Measurements from ENCODE around the gene POC1B. TPM values are rescaled to one million over a fixed set of nuclear protein-coding genes. Genes with fewer than 3 reads are reported as not detected.
A peak's percentile ranks its signal among the peaks of the same experiment; 100 is the strongest.

Gene POC1B
- polyA plus RNA-seq (2012; ENCODE audit: low read depth, missing spikeins): 6.2 TPM

DNA sequence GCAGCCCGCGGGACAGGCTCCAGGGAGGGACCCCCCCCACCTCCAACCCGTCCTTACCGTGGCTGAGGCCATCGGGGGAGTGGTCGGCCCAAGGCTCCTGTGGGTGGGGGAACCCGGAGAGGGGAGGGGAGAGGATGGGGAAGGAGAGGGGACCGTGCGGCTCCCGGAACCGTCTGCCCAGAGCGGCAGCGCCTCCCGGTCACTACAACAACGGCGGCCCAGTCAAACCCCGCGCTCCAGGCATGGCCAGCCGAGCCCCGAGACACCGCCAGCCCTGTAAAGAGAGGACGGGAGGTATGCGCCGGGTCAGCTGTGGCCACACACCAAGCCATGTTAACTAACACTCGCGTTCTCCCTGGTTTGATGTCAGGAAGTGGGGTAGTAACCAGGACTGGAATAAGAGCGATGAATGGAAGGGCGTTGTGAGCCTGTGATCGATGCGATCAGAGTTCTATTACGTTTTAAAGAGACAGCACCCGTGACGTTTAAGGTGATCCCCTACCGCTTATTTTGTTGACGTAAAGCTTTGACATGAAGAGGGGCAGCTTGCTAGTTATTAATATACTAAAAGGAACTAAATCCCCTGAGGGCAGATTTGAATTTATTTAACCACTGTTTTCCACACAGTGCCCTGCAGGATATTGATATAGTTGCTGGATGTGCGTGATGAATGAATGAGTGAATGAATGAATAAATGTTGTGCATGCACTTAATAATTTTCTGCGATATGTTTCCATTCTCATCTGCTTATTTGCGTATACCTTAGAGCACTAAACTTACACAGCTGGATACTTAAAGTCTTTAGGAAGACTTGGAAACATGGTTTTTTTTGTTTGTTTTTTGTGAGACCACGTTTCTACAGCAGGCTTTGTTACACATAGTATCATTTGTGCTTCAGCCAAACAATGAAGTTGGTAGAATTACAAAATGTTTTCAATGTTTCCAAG lies at the start of gene POC1B:
TSS of gene POC1B (minus strand) at position 224 of the 947 bp plus-strand sequence. CDS start at position 72, 152 bp downstream.
- TF ChIP-seq POLR2AphosphoS5 (IDR thresholded peaks at IDR 0.05; ENCODE audit: low read depth, low read length): no peak
- peak; percentile 39 for TF ChIP-seq POU2F2 (IDR thresholded peaks at IDR 0.05; ENCODE audit: low read depth, low read length)
- FAIRE-seq (peak; percentile 94), DNase-seq (ENCODE audit: insufficient read length, low spot score) (peak; percentile 67)

DNA sequence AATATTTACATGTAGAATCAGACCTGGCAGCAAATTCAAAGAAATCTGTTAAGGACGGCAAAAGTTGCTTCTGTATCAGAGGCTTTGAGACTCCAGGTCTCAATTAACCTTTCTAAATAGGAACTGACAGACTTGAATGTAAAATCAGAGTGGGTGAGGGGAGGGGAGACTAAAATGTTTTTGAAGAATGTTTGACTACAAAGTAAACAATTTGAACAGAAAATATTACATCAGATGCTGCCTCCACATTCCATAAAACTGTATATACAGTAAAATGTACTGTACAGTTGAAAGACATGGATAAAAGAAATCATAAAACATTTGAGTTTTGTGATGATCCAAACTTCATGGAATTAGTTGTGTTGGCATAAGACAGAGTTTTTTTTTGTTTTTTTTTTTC lies 49.5 kb upstream of the POC1B start:
- DNase-seq (ENCODE audit: insufficient read length, low spot score): no peak
- FAIRE-seq: no peak
- TF ChIP-seq PAX5 (IDR thresholded peaks at IDR 0.05; ENCODE audit: insufficient read depth, low read length, severe bottlenecking) (no peak), POLR2A (IDR thresholded peaks at IDR 0.05; ENCODE audit: low read depth, low read length) (no peak), SPI1 (IDR thresholded peaks at IDR 0.05; ENCODE audit: low read depth, low read length) (no peak), POU2F2 (IDR thresholded peaks at IDR 0.05; ENCODE audit: low read depth, low read length) (no peak), POLR2AphosphoS5 (IDR thresholded peaks at IDR 0.05; ENCODE audit: low read depth, low read length) (no peak), TAF1 (IDR thresholded peaks at IDR 0.05; ENCODE audit: low read depth, low read length) (no peak)

- no peak for FAIRE-seq
- TF ChIP-seq SPI1 (IDR thresholded peaks at IDR 0.05; ENCODE audit: low read depth, low read length) (peak; percentile 89), POU2F2 (IDR thresholded peaks at IDR 0.05; ENCODE audit: low read depth, low read length) (no peak)
- no peak for DNase-seq (ENCODE audit: insufficient read length, low spot score)
Observed at GRCh38 chr12:89574736-89575208, 48.9 kb upstream of the POC1B start.

DNA sequence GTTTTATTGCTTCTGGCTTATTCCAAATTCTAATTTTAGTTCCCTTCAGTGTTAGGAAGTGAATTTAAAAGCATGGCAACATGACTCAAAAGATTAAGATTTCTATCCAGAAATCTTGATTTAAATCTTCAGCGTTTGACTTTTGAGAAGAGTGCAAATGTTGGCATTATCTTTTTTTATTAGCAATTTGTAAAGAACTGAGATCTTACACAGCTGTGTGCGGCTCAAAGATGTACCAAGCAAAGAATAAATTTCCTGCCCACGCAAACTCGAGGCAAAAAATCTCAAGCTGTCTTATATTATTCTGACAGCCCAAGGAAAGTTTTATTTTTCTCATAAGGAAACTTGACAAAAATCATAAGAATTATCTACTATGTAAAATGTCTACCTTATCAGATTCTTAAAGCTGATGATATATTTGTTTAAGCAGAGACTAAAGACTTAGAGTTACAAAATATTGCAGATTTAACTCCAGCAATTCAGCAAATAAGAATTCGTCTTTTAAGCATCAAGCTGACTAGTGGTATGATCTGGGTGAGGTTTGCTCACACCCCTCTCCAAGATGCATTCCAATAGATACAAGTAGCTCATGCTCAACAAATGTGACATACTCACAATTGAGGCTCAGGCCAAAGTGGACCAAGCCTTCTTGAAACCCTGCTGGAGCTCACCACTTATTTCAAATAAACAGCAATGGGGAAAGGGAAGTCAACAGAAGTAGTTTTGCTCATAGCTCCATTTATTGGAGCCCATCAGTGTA lies 47.4 kb upstream of the POC1B start:
- no peak for DNase-seq (ENCODE audit: insufficient read length, low spot score)
- no peak for TF ChIP-seq POLR2AphosphoS5 (IDR thresholded peaks at IDR 0.05; ENCODE audit: low read depth, low read length)
- no peak for TF ChIP-seq POU2F2 (IDR thresholded peaks at IDR 0.05; ENCODE audit: low read depth, low read length)
- TF ChIP-seq POLR2A (IDR thresholded peaks at IDR 0.05; ENCODE audit: low read depth, low read length): no peak
- TF ChIP-seq TAF1 (IDR thresholded peaks at IDR 0.05; ENCODE audit: low read depth, low read length): no peak
- TF ChIP-seq SPI1 (IDR thresholded peaks at IDR 0.05; ENCODE audit: low read depth, low read length): no peak
- no peak for TF ChIP-seq PAX5 (IDR thresholded peaks at IDR 0.05; ENCODE audit: insufficient read depth, low read length, severe bottlenecking)
- no peak for FAIRE-seq

DNA sequence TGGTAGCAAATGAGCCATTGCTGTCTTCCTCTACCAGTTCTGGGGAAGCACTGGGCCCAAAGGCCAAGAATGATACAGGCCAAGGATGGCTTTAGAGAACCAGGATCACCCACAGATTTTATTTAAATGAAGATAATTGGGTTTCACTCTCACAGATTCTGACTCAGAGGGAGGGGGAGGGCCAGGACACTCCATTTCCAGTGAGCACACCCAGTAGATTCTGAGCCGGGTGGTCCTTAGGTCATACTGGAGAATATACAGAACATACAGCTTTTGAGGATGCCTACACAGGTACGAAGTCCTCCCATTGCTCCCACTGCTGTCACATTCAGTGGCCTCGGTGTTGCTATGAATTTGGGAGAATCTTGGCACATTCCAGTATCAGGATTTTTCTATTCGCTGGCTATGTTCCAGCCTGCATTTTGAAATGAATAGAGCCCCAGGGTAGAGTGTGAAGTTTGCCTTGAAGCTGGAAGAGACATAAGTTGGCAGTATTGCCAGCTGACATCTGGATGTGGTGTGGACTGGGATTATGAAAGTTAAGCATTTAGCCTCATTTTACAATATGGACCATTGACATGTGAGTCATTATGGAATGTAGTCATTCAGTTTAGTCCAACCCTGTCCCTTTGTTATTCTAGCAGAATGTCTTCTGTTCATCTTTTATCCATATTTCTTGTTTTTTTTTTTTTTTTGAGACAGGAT lies 45.8 kb upstream of the POC1B start:
- DNase-seq (ENCODE audit: insufficient read length, low spot score) (no peak), FAIRE-seq (no peak)
- no peak for TF ChIP-seq POU2F2 (IDR thresholded peaks at IDR 0.05; ENCODE audit: low read depth, low read length)
- no peak for TF ChIP-seq POLR2AphosphoS5 (IDR thresholded peaks at IDR 0.05; ENCODE audit: low read depth, low read length)
- TF ChIP-seq SPI1 (IDR thresholded peaks at IDR 0.05; ENCODE audit: low read depth, low read length): no peak
- no peak for TF ChIP-seq PAX5 (IDR thresholded peaks at IDR 0.05; ENCODE audit: insufficient read depth, low read length, severe bottlenecking)
- no peak for TF ChIP-seq POLR2A (IDR thresholded peaks at IDR 0.05; ENCODE audit: low read depth, low read length)
- TF ChIP-seq TAF1 (IDR thresholded peaks at IDR 0.05; ENCODE audit: low read depth, low read length): no peak

DNA sequence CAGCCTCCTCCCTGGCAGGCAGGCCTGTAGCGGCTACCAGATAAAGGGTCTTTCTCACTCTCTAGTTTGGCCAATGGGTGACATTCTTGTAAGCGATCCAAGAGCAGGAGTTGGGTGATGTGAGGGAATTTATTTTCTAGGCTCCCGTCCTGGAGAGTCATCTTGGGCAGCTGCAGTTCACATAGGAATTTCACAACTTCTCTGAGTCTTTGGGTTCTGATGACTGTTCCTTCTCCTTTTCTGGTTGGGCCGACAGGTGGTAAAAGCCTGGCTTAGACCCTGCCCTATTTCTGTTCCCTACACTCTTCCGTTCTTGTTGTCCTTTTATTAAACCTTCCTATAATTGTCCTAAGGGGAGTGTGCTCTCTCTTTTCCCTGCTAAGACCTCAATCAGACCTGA lies 42.6 kb upstream of the POC1B start:
- TF ChIP-seq SPI1 (IDR thresholded peaks at IDR 0.05; ENCODE audit: low read depth, low read length) (no peak), PAX5 (IDR thresholded peaks at IDR 0.05; ENCODE audit: insufficient read depth, low read length, severe bottlenecking) (no peak), POLR2A (IDR thresholded peaks at IDR 0.05; ENCODE audit: low read depth, low read length) (no peak), POLR2AphosphoS5 (IDR thresholded peaks at IDR 0.05; ENCODE audit: low read depth, low read length) (no peak), TAF1 (IDR thresholded peaks at IDR 0.05; ENCODE audit: low read depth, low read length) (no peak), POU2F2 (IDR thresholded peaks at IDR 0.05; ENCODE audit: low read depth, low read length) (no peak)
- FAIRE-seq (no peak), DNase-seq (ENCODE audit: insufficient read length, low spot score) (no peak)

DNA sequence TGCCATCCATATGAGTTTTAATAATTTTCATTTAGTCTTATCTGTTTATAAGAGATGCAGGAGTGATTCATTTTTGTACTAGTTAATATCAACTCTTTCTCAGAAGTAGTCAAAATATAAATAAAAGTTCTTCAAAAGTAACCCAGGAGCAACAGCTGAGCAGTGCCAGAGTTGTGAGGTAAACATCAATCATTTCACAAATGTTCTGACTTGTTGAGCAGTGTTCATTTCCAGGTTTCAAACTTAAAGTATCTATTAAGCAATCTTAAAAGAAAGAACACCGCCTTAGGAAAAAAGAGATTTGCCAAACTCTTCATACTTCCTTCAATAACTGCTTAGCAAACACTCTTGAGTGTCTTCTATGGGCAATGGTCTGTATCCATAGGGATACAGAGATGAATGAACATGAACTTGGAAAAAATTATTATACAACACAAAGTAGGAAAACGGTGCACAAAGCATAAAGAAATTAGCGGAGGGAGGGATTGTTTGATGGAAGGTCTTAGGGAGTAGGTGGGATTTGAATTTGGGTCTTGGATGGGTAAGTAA lies 41.9 kb upstream of the POC1B start:
- FAIRE-seq (no peak), DNase-seq (ENCODE audit: insufficient read length, low spot score) (no peak)
- TF ChIP-seq POLR2AphosphoS5 (IDR thresholded peaks at IDR 0.05; ENCODE audit: low read depth, low read length): no peak

- DNase-seq (ENCODE audit: insufficient read length, low spot score) (no peak), FAIRE-seq (peak; percentile 48)
- no peak for TF ChIP-seq POLR2A (IDR thresholded peaks at IDR 0.05; ENCODE audit: low read depth, low read length)
- TF ChIP-seq SPI1 (IDR thresholded peaks at IDR 0.05; ENCODE audit: low read depth, low read length): no peak
- no peak for TF ChIP-seq TAF1 (IDR thresholded peaks at IDR 0.05; ENCODE audit: low read depth, low read length)
- no peak for TF ChIP-seq POLR2AphosphoS5 (IDR thresholded peaks at IDR 0.05; ENCODE audit: low read depth, low read length)
- no peak for TF ChIP-seq PAX5 (IDR thresholded peaks at IDR 0.05; ENCODE audit: insufficient read depth, low read length, severe bottlenecking)
Observed at GRCh38 chr12:89566615-89567014, 40.8 kb upstream of the POC1B start.

GRCh38 chr12:89565002-89565401 lies 39.2 kb upstream of the POC1B start:
- no peak for TF ChIP-seq POLR2A (IDR thresholded peaks at IDR 0.05; ENCODE audit: low read depth, low read length)
- TF ChIP-seq SPI1 (IDR thresholded peaks at IDR 0.05; ENCODE audit: low read depth, low read length): no peak
- TF ChIP-seq POLR2AphosphoS5 (IDR thresholded peaks at IDR 0.05; ENCODE audit: low read depth, low read length): no peak
- TF ChIP-seq PAX5 (IDR thresholded peaks at IDR 0.05; ENCODE audit: insufficient read depth, low read length, severe bottlenecking): no peak
- TF ChIP-seq TAF1 (IDR thresholded peaks at IDR 0.05; ENCODE audit: low read depth, low read length): no peak
- no peak for TF ChIP-seq POU2F2 (IDR thresholded peaks at IDR 0.05; ENCODE audit: low read depth, low read length)
- DNase-seq (ENCODE audit: insufficient read length, low spot score) (no peak), FAIRE-seq (no peak)
